GM19372 (cell line): Measurements from ENCODE around the gene PRKAB2.
A peak's percentile ranks its signal among the peaks of the same experiment; 100 is the strongest.
"Not testable (repeated sequence)": the region's sequence is repeated elsewhere in the genome, so short reads cannot be mapped to it uniquely, and the experiment has no call there.

Experiments used
- ATAC-seq: cut with Tn5 transposase; IDR thresholded peaks from one replicate; pipeline ENCODE4 v1.9.1; 2021; ENCODE audit warnings: mild to moderate bottlenecking, low read depth, moderate library complexity; ENCODE audit not compliant: unreplicated experiment

PRKAB2 gene

DNA sequence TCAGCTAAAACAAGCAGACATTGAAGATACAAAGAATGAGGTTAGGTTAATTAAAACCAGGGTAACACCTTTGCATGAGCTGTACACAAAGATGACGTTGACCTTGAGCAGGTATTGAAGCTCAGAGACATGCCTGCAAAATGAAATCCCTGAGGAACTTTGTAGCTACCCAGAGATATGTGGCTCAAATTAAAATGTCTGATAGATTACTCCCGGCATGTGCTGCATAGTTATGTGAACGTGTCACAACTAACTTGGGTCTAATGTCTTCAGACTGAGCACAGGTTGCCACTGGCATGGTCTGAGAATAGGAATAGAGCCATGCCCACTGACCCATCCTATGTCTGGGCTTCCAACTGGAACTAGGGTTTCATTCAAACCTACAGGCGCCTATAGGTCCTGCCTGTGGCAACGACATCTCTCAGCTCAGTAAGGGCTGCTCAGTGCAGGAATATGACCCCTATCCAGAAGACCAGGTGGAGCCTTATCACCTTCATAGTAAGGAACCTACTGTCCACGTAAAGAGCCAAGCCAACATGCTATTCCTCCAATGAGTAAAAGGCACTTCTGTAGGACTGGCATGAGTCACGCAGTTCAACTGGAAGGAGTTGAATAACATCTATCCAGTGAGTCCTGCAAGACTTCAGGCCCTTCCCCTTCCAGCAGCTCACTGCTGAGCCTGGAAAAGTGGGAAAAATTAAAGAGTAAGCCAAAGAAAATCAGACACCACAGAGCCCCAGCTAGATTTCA is 60.7 kb downstream of the PRKAB2 start:
- ATAC-seq = no peak

DNA sequence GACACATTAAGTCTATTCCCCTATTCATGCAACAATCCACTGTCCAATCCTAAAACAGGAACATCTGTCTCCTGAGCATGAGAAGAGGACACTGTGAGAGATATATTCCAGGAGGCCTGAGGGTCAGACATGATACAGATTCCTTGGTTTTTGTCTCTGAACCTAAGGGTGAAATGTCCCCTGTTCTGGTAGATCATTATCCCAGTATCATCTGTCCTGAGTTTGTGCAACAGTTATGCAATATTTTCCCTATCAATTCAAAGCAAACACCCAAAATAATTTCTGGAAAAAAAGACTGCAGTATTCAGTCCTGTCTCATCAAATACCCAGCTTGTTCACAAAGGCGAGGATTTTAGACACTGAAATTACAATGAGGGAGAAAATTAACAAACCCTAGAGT is 61.4 kb downstream of the PRKAB2 start:
- no peak for ATAC-seq

DNA sequence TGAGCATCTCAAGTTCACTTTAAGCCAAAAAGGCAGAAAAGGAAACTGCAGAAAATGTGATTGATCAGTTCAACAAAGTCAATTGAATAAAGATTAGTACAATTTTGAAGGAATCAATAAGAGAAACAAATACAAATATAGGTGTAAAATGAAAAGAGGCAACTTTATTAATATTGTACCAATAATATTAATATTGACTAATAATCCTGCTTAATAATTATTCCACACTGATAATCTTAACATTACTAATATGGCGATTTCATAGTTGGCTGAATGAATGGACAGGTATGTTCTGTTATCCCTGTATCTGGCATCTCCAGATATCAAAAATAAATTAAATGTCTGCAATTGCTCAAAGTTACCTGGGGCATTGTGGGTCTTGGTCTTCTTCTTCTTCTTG is 61.8 kb downstream of the PRKAB2 start:
- ATAC-seq = no peak

DNA sequence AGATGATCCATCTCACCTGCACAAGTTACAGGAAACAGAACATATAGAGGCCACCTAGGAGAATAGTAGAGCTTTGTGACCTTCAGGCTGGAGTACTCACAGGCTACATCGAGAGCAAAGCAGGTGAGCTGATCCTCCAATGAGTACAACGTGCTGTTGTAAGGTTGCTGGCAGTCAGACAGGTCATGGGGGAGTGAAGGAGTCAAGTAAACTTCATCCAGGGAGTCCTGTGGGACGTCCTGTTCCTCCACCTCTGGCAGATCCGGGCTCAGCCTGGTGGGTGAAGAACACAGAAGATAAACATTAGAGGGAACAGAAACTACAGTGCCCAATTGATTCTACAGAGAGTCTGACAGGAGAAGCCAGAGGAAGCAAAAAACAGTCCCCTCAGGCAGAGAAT is 62.5 kb downstream of the PRKAB2 start:
- no peak for ATAC-seq

DNA sequence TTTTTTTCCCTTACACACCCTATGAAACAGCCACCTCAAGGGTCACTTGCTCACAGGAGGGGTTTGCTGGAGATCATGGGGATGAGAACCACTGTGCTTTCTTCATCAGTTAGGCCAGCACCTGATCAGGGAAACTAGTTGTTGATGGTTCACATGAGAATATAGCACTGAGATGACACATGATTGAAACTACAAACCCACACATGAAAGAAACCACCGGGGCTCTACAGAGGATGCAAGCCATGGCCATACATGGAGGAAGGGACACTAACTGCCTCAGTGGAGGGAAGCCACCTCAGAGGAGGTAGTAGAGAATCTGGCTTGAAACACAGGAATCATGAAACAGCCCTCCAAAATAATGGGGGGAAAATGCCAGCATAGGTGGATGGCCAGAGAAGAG is 63.2 kb downstream of the PRKAB2 start:
- peak; percentile 84 for ATAC-seq

DNA sequence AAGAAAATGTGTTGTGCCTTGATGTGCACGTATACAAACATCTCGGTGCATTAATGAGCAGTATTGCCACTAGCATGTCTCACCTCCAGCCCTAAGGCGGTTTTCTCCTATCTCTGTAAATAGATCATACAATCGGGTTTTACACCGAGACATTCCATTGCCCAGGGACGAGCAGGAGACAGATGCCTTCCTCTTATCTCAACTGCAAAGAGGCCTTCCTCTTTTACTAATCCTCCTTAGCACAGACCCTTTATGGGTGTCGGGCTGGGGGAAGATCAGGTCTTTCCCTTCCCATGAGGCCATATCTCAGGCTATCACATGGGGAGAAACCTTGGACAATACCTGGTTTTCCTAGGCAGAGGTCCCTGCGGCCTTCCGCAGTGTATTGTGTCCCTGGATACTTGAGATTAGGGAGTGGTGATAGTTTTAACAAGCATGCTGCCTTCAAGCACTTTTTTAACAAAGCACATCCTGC is 65.8 kb downstream of the PRKAB2 start:
- not testable (repeated sequence) for ATAC-seq

DNA sequence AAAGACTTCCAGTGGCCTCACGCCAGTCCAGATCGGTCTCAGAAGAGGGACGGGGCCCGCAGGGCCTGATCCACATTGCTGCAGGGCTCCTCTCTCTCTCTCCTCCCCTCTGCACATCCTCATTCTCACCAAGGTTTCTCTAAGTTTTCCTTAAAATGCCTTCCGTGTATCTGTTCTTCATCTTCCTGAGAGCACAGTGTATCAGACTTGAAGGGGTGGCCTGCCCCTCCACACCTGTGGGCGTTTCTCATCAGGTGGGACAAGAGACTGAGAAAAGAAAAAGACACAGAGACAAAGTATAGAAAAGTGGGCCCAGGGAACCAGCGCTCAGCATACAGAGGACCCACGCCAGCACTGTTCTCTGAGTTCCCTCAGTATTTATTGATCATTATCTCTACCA is 66.4 kb downstream of the PRKAB2 start:
- ATAC-seq = no peak
